HUES64 (cell line): ENCODE data around the gene CLASP1.
"Not testable (repeated sequence)": the region's sequence is repeated elsewhere in the genome, so short reads cannot be mapped to it uniquely, and the experiment has no call there.

Source experiments
- H3K27ac ChIP-seq: 2 replicates; pipeline ENCODE4 v1.7.0; 2013; ENCODE audit warnings: low read depth, low read length, inconsistent platforms
- H3K27me3 ChIP-seq: 2 replicates; pipeline ENCODE4 v1.6.1; 2013; ENCODE audit warnings: mild to moderate bottlenecking, low read length; ENCODE audit not compliant: insufficient read depth
- H3K36me3 ChIP-seq: 2 replicates; pipeline ENCODE4 v1.6.1; 2013; ENCODE audit warnings: mild to moderate bottlenecking, low read length; ENCODE audit not compliant: insufficient read depth
- H3K4me1 ChIP-seq: 2 replicates; pipeline ENCODE4 v1.6.1; 2013; ENCODE audit warnings: mild to moderate bottlenecking, low read length, moderate library complexity; ENCODE audit not compliant: insufficient read depth
- H3K4me3 ChIP-seq: 2 replicates; pipeline ENCODE4 v1.5.1; 2013; ENCODE audit warnings: mild to moderate bottlenecking, low read length, moderate library complexity
- H3K9ac ChIP-seq: 2 replicates; pipeline ENCODE4 v1.6.1; 2013; ENCODE audit warnings: mild to moderate bottlenecking, low read depth, low read length
- H3K9me3 ChIP-seq: 2 replicates; pipeline ENCODE4 v1.6.1; 2013; ENCODE audit warnings: low read depth, low read length; ENCODE audit not compliant: insufficient read depth
- WGBS: fragments of 150-250, 120-280 bp; methylation state at CpG from one replicate; pipeline ENCODE4 v1.1.7; 2013; ENCODE audit warnings: missing lambda C conversion rate; 5-methylcytosine and 5-hydroxymethylcytosine counted together

The CLASP1 gene

GRCh38 chr2:121329786-121330185 is 319.5 kb downstream of the CLASP1 start:
- 90% methylated on average over 6 of the region's 6 CpGs for WGBS
- no peak overlapping the region for H3K4me3 ChIP-seq

GRCh38 chr2:121326628-121327027 is 322.6 kb downstream of the CLASP1 start:
- 78% methylated on average over 8 of the region's 8 CpGs for WGBS
- Histone ChIP-seq H3K9me3 (no peaks in the 10 kb centered on the region), H3K4me3 (no peak overlapping the region), H3K36me3 (no peaks in the 10 kb centered on the region), H3K27ac (no peak overlapping the region), H3K27me3 (no peaks in the 10 kb centered on the region), H3K9ac (no peak overlapping the region), H3K4me1 (no peaks in the 10 kb centered on the region)

More at GRCh38 chr2:121329786-121330185, 319.5 kb downstream of the CLASP1 start:
- no peaks in the 10 kb centered on the region for H3K36me3 ChIP-seq
- no peak overlapping the region for H3K27ac ChIP-seq
- H3K27me3 ChIP-seq, result no peaks in the 10 kb centered on the region
- H3K9me3 ChIP-seq, result no peaks in the 10 kb centered on the region
- H3K4me1 ChIP-seq, result no peaks in the 10 kb centered on the region
- no peak overlapping the region for H3K9ac ChIP-seq

GRCh38 chr2:121324601-121325000 is 324.7 kb downstream of the CLASP1 start:
- no peaks in the 10 kb centered on the region for H3K4me1 ChIP-seq
- 96% methylated on average over 7 of the region's 7 CpGs for WGBS
- no peak overlapping the region for H3K4me3 ChIP-seq
- H3K36me3 ChIP-seq, result no peaks in the 10 kb centered on the region
- H3K27ac ChIP-seq, result no peak overlapping the region
- no peak overlapping the region for H3K9ac ChIP-seq
- H3K9me3 ChIP-seq, result no peaks in the 10 kb centered on the region
- no peaks in the 10 kb centered on the region for H3K27me3 ChIP-seq

DNA sequence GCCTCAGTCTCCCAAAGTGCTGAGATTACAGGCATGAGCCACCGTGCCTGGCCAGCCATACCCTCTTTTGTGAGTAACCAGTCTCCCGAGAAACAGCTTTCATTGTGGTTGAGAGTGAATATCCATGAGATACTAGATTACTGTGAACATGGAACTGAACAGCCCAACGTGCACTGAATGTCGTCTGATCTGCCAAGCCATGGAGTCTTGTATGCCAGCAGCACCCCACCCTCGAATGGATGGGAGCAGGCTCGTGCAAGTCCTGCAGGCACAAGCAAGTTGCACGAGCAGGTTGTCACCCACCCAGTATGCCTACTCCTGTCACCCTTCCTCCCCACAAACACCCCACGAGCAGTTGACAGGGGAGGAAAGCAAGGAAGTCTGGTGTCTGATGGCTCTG is 327.8 kb downstream of the CLASP1 start:
- Histone ChIP-seq H3K27me3 (no peaks in the 10 kb centered on the region), H3K4me3 (no peak overlapping the region), H3K4me1 (no peaks in the 10 kb centered on the region), H3K9ac (no peak overlapping the region), H3K27ac (no peak overlapping the region), H3K36me3 (no peaks in the 10 kb centered on the region), H3K9me3 (no peaks in the 10 kb centered on the region)
- 89% methylated on average over 8 of the region's 8 CpGs for WGBS

DNA sequence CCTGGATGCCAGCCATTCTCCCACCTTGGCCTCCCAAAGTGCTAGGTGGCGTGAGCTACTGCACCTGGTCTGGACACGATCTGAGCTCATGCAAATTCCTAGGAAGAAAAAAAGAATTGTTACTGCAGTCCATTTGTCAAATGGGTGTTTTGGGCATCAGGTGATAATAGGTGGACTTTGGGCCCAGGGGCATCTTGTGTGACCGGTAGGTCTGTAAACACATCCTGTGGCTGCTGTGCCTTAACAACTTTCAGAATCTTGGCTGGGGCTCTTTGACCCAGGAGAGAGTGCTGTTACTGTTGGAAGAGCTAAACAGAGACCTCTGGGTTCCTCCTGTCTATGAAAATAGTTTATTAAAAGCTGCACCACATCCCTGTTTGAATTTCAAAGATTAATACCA is 329.3 kb downstream of the CLASP1 start:
- no peak overlapping the region for H3K9ac ChIP-seq
- H3K4me1 ChIP-seq, result no peaks in the 10 kb centered on the region
- 93% methylated on average over 3 of the region's 3 CpGs for WGBS
- H3K27me3 ChIP-seq, result no peaks in the 10 kb centered on the region
- no peak overlapping the region for H3K27ac ChIP-seq
- no peaks in the 10 kb centered on the region for H3K36me3 ChIP-seq
- H3K4me3 ChIP-seq, result no peak overlapping the region
- no peaks in the 10 kb centered on the region for H3K9me3 ChIP-seq

GRCh38 chr2:121316986-121317385 is 332.3 kb downstream of the CLASP1 start:
- 87% methylated on average over 7 of the region's 7 CpGs for WGBS
- H3K4me3 ChIP-seq, result no peak overlapping the region
- H3K27me3 ChIP-seq, result no peaks in the 10 kb centered on the region
- no peaks in the 10 kb centered on the region for H3K36me3 ChIP-seq
- H3K27ac ChIP-seq, result no peak overlapping the region
- H3K9me3 ChIP-seq, result no peaks in the 10 kb centered on the region
- no peaks in the 10 kb centered on the region for H3K4me1 ChIP-seq
- no peak overlapping the region for H3K9ac ChIP-seq

DNA sequence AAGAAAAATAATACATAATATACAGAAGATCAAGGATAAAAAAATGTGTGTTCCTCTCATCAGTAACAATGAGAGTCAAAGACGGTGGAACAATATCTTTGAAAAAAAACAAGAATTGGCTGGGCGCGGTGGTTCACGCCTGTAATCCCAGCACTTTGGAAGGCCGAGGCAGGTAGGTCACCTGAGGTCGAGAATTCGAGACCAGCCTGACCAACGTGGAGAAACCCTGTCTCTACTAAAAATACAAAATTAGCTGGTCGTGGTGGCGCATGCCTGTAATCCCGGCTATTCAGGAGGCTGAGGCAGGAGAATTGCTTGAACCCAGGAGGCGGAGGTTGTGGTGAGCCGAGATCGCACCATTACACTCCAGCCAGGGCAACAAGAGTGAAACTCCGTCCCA is 335.6 kb downstream of the CLASP1 start:
- not testable (repeated sequence) for H3K4me3 ChIP-seq, H3K9ac ChIP-seq, H3K4me1 ChIP-seq, H3K27me3 ChIP-seq, H3K36me3 ChIP-seq, H3K9me3 ChIP-seq, H3K27ac ChIP-seq
- WGBS, result 91% methylated on average over 14 of the region's 15 CpGs

GRCh38 chr2:121309801-121310200 is 339.5 kb downstream of the CLASP1 start:
- H3K27me3 ChIP-seq, result no peaks in the 10 kb centered on the region
- H3K36me3 ChIP-seq, result no peaks in the 10 kb centered on the region
- no peak overlapping the region for H3K9ac ChIP-seq
- 54% methylated on average over 3 of the region's 3 CpGs for WGBS
- H3K4me3 ChIP-seq, result no peak overlapping the region
- no peaks in the 10 kb centered on the region for H3K4me1 ChIP-seq
- H3K9me3 ChIP-seq, result no peaks in the 10 kb centered on the region
- H3K27ac ChIP-seq, result no peak overlapping the region

- Histone ChIP-seq H3K4me1 (no peaks in the 10 kb centered on the region), H3K36me3 (no peaks in the 10 kb centered on the region), H3K9me3 (no peaks in the 10 kb centered on the region), H3K27me3 (no peaks in the 10 kb centered on the region), H3K9ac (no peak overlapping the region), H3K27ac (no peak overlapping the region), H3K4me3 (no peak overlapping the region)
These were observed 339.9 kb downstream of the CLASP1 start for GRCh38 chr2:121309323-121309722.

DNA sequence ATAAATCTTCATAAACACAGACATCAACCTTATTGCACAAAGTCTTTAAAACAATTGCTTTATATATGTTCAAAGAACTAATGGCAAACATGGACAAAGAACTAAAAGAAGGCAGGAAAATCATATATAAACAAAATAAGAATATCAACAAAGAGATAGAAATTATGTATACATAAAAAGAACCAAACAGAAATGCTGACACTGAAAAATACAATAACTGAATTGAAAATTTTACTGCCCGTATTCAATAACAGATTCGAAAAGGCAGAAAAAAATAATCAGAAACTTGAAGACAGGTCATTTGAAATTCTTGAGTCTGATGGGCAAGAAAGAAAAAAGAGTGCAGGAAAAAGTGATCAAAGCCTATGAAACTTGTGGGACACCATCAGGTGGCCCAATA is 342.2 kb downstream of the CLASP1 start:
- no peaks in the 10 kb centered on the region for H3K4me1 ChIP-seq
- H3K27me3 ChIP-seq, result no peaks in the 10 kb centered on the region
- no peak overlapping the region for H3K9ac ChIP-seq
- no peaks in the 10 kb centered on the region for H3K9me3 ChIP-seq
- no peak overlapping the region for H3K27ac ChIP-seq
- WGBS, result 95% methylated on average over 2 of the region's 2 CpGs
- no peak overlapping the region for H3K4me3 ChIP-seq
- no peaks in the 10 kb centered on the region for H3K36me3 ChIP-seq

DNA sequence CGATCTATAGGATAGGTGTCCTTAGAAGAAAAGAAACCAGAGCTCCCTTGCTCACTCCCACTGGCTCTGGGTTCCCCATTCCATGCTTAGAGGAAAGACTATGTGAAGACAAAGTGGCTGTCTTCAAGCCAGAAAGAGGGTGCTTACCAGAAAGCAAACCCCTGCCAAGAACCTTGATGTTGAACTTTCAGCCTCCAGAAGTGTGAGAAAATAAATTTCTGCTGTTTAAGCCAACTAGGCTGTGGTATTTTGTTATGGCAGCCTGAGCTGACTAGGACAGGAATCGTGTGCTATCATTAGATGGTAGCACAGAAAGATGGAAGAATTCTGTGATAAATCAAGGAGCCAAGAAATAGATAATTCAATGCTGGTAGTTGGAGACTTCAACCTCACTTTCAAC is 344.3 kb downstream of the CLASP1 start:
- Histone ChIP-seq H3K27ac (no peak overlapping the region), H3K9ac (no peak overlapping the region), H3K9me3 (no peaks in the 10 kb centered on the region), H3K27me3 (no peaks in the 10 kb centered on the region), H3K36me3 (no peaks in the 10 kb centered on the region), H3K4me3 (no peak overlapping the region), H3K4me1 (no peaks in the 10 kb centered on the region)
- WGBS, result 88% methylated on average over 2 of the region's 2 CpGs

- no peaks in the 10 kb centered on the region for H3K9me3 ChIP-seq
- no peak overlapping the region for H3K9ac ChIP-seq
- H3K4me1 ChIP-seq, result no peaks in the 10 kb centered on the region
- H3K27ac ChIP-seq, result no peak overlapping the region
- no peak overlapping the region for H3K4me3 ChIP-seq
- WGBS, result 86% methylated on average over 2 of the region's 2 CpGs
- no peaks in the 10 kb centered on the region for H3K36me3 ChIP-seq
- no peaks in the 10 kb centered on the region for H3K27me3 ChIP-seq
These were observed 345.6 kb downstream of the CLASP1 start for GRCh38 chr2:121303531-121304263.
